Spinal cord (tissue), 10 donors: ENCODE data around the gene VAV2. TPM values are rescaled to one million over a fixed set of nuclear protein-coding genes. Genes with fewer than 3 reads are reported as not detected.

Experiments used
- DNase-seq, 6 donors: peaks; one replicate each; pipeline versions ENCODE4 v3.0.0 to v3.0.0-alpha.2; 2013 to 2015; ENCODE audit warnings: low spot score in 6 of 6, low read depth in 4 of 6
- H3K27ac ChIP-seq: one replicate; pipeline ENCODE4 v1.5.1; 2013; ENCODE audit warnings: low read depth, low read length, control low read depth
- H3K27me3 ChIP-seq: one replicate; pipeline ENCODE4 v1.6.1; 2013; ENCODE audit warnings: low read length; ENCODE audit not compliant: control insufficient read depth, insufficient read depth
- H3K36me3 ChIP-seq: one replicate; pipeline ENCODE4 v1.6.1; 2013; ENCODE audit warnings: low read length; ENCODE audit not compliant: control insufficient read depth, insufficient read depth
- H3K4me1 ChIP-seq: one replicate; pipeline ENCODE4 v1.6.1; 2013; ENCODE audit warnings: low read length; ENCODE audit not compliant: control insufficient read depth, insufficient read depth
- H3K4me3 ChIP-seq: one replicate; pipeline ENCODE4 v1.5.1; 2013; ENCODE audit warnings: low read depth, low read length, control low read depth
- H3K9me3 ChIP-seq: one replicate; pipeline ENCODE4 v1.6.1; 2013; ENCODE audit warnings: low read length; ENCODE audit not compliant: control insufficient read depth, insufficient read depth
- WGBS: methylation state at CpG from one replicate; pipeline ENCODE4 v1.1.5; 2013; ENCODE audit warnings: missing lambda C conversion rate; ENCODE audit not compliant: insufficient coverage; 5-methylcytosine and 5-hydroxymethylcytosine counted together
- polyA plus RNA-seq, 2 donors: library from polyadenylated mRNA; unstranded; fragments of 120-200 nt; gene quantifications; one replicate each; pipeline ENCODE4 v1.2.1, GENCODE V29; 2013; ENCODE audit not compliant: insufficient read length in 2 of 2
- total RNA-seq, 2 donors: library from RNA; depleted of rRNA in 1 of 2; stranded (reverse); fragments of 120-200 nt in 1 of 2; fragments of >200 nt in 1 of 2; gene quantifications; one replicate each; pipeline versions ENCODE4 v1.2.3 to v1.2.4, GENCODE V29; 2013 to 2014
- donor health status: healthy.

Gene VAV2
- total and polyA plus RNA-seq, 4 donors = 18.4 to 48.3 (median 33.1) TPM

- Histone ChIP-seq H3K4me1 (peaks cover 21% of the 10 kb centered on the region), H3K27ac (no peak overlapping the region), H3K36me3 (peaks cover 57% of the 10 kb centered on the region), H3K4me3 (no peak overlapping the region), H3K27me3 (no peaks in the 10 kb centered on the region), H3K9me3 (no peaks in the 10 kb centered on the region)
- WGBS = 84% methylated on average over 7 of the region's 7 CpGs
- no peak for DNase-seq
These were observed 35.4 kb upstream of the VAV2 start for GRCh38 chr9:134027561-134027960.

- H3K4me1 ChIP-seq = peaks cover 21% of the 10 kb centered on the region
- DNase-seq = no peak
- no peak overlapping the region for H3K4me3 ChIP-seq
- H3K36me3 ChIP-seq = peaks cover 52% of the 10 kb centered on the region
- H3K9me3 ChIP-seq = no peaks in the 10 kb centered on the region
- no peak overlapping the region for H3K27ac ChIP-seq
- WGBS = 100% methylated on average over 7 of the region's 8 CpGs
- no peaks in the 10 kb centered on the region for H3K27me3 ChIP-seq
These were observed 34.9 kb upstream of the VAV2 start for GRCh38 chr9:134026981-134027380.

- Histone ChIP-seq H3K9me3 (no peaks in the 10 kb centered on the region), H3K27me3 (no peaks in the 10 kb centered on the region), H3K4me3 (no peak overlapping the region), H3K4me1 (peaks cover 21% of the 10 kb centered on the region), H3K27ac (no peak overlapping the region), H3K36me3 (peaks cover 48% of the 10 kb centered on the region)
- 69% methylated on average over 16 of the region's 18 CpGs for WGBS
- no peak for DNase-seq
These were observed 34.5 kb upstream of the VAV2 start for GRCh38 chr9:134026581-134026980.

- no peaks in the 10 kb centered on the region for H3K27me3 ChIP-seq
- WGBS = 7% methylated on average over 66 of the region's 66 CpGs
- peaks cover 44% of the 10 kb centered on the region for H3K36me3 ChIP-seq
- H3K27ac ChIP-seq = peak overlapping the region; percentile 67
- H3K4me3 ChIP-seq = peak overlapping the region; percentile 68
- H3K4me1 ChIP-seq = peaks cover 21% of the 10 kb centered on the region
- peak in 5 of 6 donors; percentile 25 to 73 (median 36) for DNase-seq
- no peaks in the 10 kb centered on the region for H3K9me3 ChIP-seq
These were observed 33.8 kb upstream of the VAV2 start for GRCh38 chr9:134025606-134026541.

GRCh38 chr9:134024828-134025605, 32.9 kb upstream of the VAV2 start, which contains the start of gene BRD3OS:
Gene BRD3OS, plus strand, starts transcription at chr9:134025481. Its CDS starts 1,267 bp downstream, at chr9:134026748.
- Histone ChIP-seq H3K27me3 (no peaks in the 10 kb centered on the region), H3K9me3 (no peaks in the 10 kb centered on the region), H3K4me3 (peak within 1 kb of the TSS; percentile 68), H3K36me3 (peaks cover 40% of the 10 kb centered on the region), H3K27ac (peak within 1 kb of the TSS; percentile 67), H3K4me1 (peaks cover 21% of the 10 kb centered on the region)
- DNase-seq = peak; percentile 93 to 100 (median 99)
- 1% methylated on average over 43 of the region's 43 CpGs for WGBS

GRCh38 chr9:134024214-134024792, 32.2 kb upstream of the VAV2 start:
- Histone ChIP-seq H3K9me3 (no peaks in the 10 kb centered on the region), H3K27ac (peak overlapping the region; percentile 64), H3K27me3 (no peaks in the 10 kb centered on the region), H3K36me3 (peaks cover 36% of the 10 kb centered on the region), H3K4me3 (peak overlapping the region; percentile 26), H3K4me1 (peaks cover 17% of the 10 kb centered on the region)
- DNase-seq = peak in 1 of 6 donors; percentile 21
- 100% methylated on average over 1 of the region's 4 CpGs for WGBS

- WGBS = no CpG with 5 or more reads among the region's 2 CpGs
- no peak overlapping the region for H3K27ac ChIP-seq
- peaks cover 2% of the 10 kb centered on the region for H3K9me3 ChIP-seq
- no peaks in the 10 kb centered on the region for H3K27me3 ChIP-seq
- no peak overlapping the region for H3K4me3 ChIP-seq
- no peak for DNase-seq
- peaks cover 13% of the 10 kb centered on the region for H3K4me1 ChIP-seq
- H3K36me3 ChIP-seq = no peaks in the 10 kb centered on the region
These were observed 22.8 kb upstream of the VAV2 start for GRCh38 chr9:134014946-134015345.

GRCh38 chr9:134011401-134011800, 19.3 kb upstream of the VAV2 start:
- peaks cover 23% of the 10 kb centered on the region for H3K4me1 ChIP-seq
- DNase-seq = no peak
- no peaks in the 10 kb centered on the region for H3K36me3 ChIP-seq
- no peak overlapping the region for H3K27ac ChIP-seq
- no peaks in the 10 kb centered on the region for H3K27me3 ChIP-seq
- 95% methylated on average over 4 of the region's 6 CpGs for WGBS
- H3K9me3 ChIP-seq = peaks cover 2% of the 10 kb centered on the region
- H3K4me3 ChIP-seq = no peak overlapping the region
